Gastrocnemius medialis (tissue), 4 donors: ENCODE results near the gene METRNL. TPM values are rescaled to one million over a fixed set of nuclear protein-coding genes. Genes with fewer than 3 reads are reported as not detected.

Experiments
- ATAC-seq, 2 donors: fragments of 150-250 bp; one replicate each; pipeline ENCODE4 v1.9.1; 2016
- DNase-seq, 2 donors: peaks; one replicate each; pipeline ENCODE4 v3.0.0-alpha.2; 2019
- H3K27ac ChIP-seq, 4 donors: fragments of 200-600 bp; sonication (generic); 1 replicate in 1 of 4; 2 replicates in 3 of 4; pipeline ENCODE4 v1.5.1; 2016 to 2018; ENCODE audit warnings: mild to moderate bottlenecking in 2 of 4, moderate library complexity in 1 of 4
- H3K27me3 ChIP-seq, 3 donors: fragments of 200-600 bp; sonication (generic) in 2 of 3; 1 replicate in 1 of 3; 2 replicates in 2 of 3; pipeline versions ENCODE4 v1.5.1 to v1.6.0; 2016 to 2019; ENCODE audit warnings: mild to moderate bottlenecking in 1 of 3, moderate library complexity in 1 of 3
- H3K36me3 ChIP-seq, 2 donors: fragments of 200-600 bp; sonication (generic) in 1 of 2; one replicate each; pipeline ENCODE4 v1.5.1; 2017 to 2018
- H3K4me1 ChIP-seq, 2 donors: fragments of 200-600 bp; sonication (generic) in 1 of 2; one replicate each; pipeline ENCODE4 v1.5.1; 2016 to 2017; ENCODE audit warnings: mild to moderate bottlenecking in 2 of 2
- H3K4me3 ChIP-seq, 4 donors: fragments of 200-600 bp; sonication (generic) in 3 of 4; 1 replicate in 1 of 4; 2 replicates in 3 of 4; pipeline ENCODE4 v1.5.1; 2016 to 2019; ENCODE audit warnings: mild to moderate bottlenecking in 2 of 4
- H3K9me3 ChIP-seq, 3 donors: fragments of 200-600 bp; sonication (generic) in 2 of 3; 1 replicate in 1 of 3; 2 replicates in 2 of 3; pipeline ENCODE4 v1.5.1; 2016 to 2019
- POLR2A ChIP-seq, 2 donors: fragments of 450-650 bp; IDR thresholded peaks; one replicate each; pipeline ENCODE4 v1.6.1; 2017; ENCODE audit warnings: antibody characterized with exemption in 2 of 2, mild to moderate bottlenecking in 2 of 2, moderate library complexity in 2 of 2
- in situ Hi-C, 4 donors: fragments of 200-750 bp; cut with MboI; loops; one replicate each; pipeline versions ENCODE4 v1.15.0 to v1.8.0; 2017; ENCODE audit warnings: low sequenced_read_pairs in 4 of 4
- intact Hi-C: fragments of 100-400 bp; cut with DNase I; formaldehyde crosslinking; loops from one replicate; pipeline ENCODE4 v1.15.1; 2023; ENCODE audit warnings: low total_unique reads
- total RNA-seq, 4 donors: library from RNA; depleted of rRNA; stranded (reverse); fragments of >200 nt; gene quantifications; one replicate each; pipeline versions ENCODE4 v1.1.0 to v1.2.3, GENCODE V29; 2016
- TF ChIP-seq, protein P1 (sequence below), 5 experiments: fragments of 450-650 bp in 3 of 5; fragments of 200-600 bp in 2 of 5; sonication (generic) in 2 of 5; IDR thresholded peaks in 4 of 5; conservative IDR thresholded peaks in 1 of 5; 1 replicate in 4 of 5; 2 replicates in 1 of 5; pipeline ENCODE4 v1.5.1; 2016 to 2019; ENCODE audit warnings: antibody characterized with exemption in 5 of 5, mild to moderate bottlenecking in 3 of 5, moderate library complexity in 3 of 5

The METRNL gene
- total RNA-seq, 4 donors from 2014 or later: 6.6 to 19.7 (median 11.1) TPM

DNA sequence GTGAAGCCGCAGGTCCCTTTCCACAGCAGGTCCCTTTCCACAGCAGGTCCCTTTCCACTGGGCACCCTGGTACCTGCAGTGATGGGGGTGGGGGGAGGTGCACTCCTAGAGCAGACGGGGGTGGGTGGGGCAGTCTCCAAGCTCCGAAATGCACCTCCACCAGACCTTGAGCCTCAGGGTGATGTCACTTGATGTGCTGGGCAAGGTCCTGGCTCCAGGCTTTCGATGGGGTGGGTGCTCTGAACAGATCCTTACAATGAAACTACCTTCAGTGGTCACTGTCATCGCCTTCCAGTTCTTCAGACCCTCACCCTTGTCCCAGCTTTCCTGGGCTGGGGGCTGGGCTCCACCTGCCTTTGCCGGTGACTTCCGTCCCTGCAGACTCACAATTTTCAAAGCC lies 1.5 kb upstream of the METRNL start:
- Histone ChIP-seq H3K4me1 (peaks cover 3 to 10% of the 10 kb centered on the region in 2 donors), H3K9me3 (no peaks in the 10 kb centered on the region), H3K36me3 (no peaks in the 10 kb centered on the region), H3K4me3 (no peak overlapping the region), H3K27ac (no peak overlapping the region), H3K27me3 (peaks cover 9 to 13% (median 13%) of the 10 kb centered on the region in 3 donors)
- no peak for TF ChIP-seq POLR2A (IDR thresholded peaks at IDR 0.05)
- TF ChIP-seq, protein P1, sequence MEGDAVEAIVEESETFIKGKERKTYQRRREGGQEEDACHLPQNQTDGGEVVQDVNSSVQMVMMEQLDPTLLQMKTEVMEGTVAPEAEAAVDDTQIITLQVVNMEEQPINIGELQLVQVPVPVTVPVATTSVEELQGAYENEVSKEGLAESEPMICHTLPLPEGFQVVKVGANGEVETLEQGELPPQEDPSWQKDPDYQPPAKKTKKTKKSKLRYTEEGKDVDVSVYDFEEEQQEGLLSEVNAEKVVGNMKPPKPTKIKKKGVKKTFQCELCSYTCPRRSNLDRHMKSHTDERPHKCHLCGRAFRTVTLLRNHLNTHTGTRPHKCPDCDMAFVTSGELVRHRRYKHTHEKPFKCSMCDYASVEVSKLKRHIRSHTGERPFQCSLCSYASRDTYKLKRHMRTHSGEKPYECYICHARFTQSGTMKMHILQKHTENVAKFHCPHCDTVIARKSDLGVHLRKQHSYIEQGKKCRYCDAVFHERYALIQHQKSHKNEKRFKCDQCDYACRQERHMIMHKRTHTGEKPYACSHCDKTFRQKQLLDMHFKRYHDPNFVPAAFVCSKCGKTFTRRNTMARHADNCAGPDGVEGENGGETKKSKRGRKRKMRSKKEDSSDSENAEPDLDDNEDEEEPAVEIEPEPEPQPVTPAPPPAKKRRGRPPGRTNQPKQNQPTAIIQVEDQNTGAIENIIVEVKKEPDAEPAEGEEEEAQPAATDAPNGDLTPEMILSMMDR (IDR thresholded peaks at IDR 0.05 in 4 of 5, conservative IDR thresholded peaks at IDR 0.05 in 1 of 5): no peak
- ATAC-seq (no peak), DNase-seq (no peak)
- intact Hi-C loops (loop anchor here (2.0 kb wide), 1 partner anchor 19 kb away; no protein-coding TSS in a partner anchor), in situ Hi-C loops (no loop called here)

DNA sequence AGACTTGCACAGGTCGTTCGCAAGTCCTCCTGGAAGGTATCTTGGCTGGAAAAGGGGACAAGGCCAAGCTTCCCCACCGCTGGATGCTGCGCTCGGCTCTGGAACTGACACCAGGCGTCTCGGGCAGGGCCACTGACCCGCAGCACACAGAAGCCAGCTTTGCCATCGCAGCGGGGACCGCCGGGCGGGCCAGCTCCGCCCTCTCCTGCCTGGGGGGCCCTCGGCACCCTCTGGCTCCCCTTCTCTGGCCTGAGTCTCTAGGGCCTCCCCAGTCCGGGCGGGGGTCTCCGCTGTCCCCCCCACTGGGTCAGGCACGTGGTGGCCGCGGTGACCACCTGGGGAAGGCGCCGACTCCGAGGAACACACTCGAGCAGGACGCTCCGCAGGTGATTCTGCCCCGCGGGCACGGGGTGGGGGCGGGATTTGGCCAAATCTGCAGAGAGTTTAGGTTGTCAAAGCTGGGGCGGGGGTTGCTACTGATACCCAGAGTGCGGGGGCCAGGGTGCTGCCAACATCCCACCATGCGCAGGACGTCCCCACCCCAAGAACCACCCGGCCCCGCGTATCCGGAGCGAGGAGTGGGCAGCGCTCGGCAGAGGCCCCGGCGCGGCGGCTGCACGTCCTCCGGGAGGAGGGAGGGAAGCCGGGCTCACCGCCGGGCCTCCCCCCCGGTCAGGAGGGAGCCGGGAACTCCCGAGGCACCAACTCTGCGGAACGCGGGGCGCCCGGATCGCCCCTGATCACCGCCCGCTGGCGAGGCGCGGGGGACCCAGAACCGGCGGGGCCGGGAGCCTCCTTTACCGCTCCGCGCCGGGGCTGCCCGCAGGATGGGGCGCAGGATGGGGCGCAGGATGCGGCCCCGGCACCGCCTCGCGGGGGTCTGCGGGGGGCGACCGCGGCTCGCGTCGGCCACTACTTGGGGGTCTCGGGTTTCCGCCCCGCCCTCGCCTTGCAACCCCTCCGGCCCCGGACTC lies 744 bp upstream of the METRNL start:
- in situ Hi-C loops (no loop called here), intact Hi-C loops (loop anchor here (2.0 kb wide), 1 partner anchor 20 kb away; no protein-coding TSS in a partner anchor)
- TF ChIP-seq, protein P1 (IDR thresholded peaks at IDR 0.05 in 4 of 5, conservative IDR thresholded peaks at IDR 0.05 in 1 of 5): no peak
- TF ChIP-seq POLR2A (IDR thresholded peaks at IDR 0.05): no peak
- no peak for DNase-seq
- Histone ChIP-seq H3K9me3 (no peaks in the 10 kb centered on the region), H3K27me3 (peaks cover 9 to 13% (median 13%) of the 10 kb centered on the region in 3 donors), H3K4me3 (peak overlapping the region; percentile 59 to 81 (median 71)), H3K4me1 (peaks cover 3 to 10% of the 10 kb centered on the region in 2 donors), H3K27ac (peak overlapping the region; percentile 11 to 64 (median 40)), H3K36me3 (no peaks in the 10 kb centered on the region)
- peak; percentile 14 to 38 for ATAC-seq

DNA sequence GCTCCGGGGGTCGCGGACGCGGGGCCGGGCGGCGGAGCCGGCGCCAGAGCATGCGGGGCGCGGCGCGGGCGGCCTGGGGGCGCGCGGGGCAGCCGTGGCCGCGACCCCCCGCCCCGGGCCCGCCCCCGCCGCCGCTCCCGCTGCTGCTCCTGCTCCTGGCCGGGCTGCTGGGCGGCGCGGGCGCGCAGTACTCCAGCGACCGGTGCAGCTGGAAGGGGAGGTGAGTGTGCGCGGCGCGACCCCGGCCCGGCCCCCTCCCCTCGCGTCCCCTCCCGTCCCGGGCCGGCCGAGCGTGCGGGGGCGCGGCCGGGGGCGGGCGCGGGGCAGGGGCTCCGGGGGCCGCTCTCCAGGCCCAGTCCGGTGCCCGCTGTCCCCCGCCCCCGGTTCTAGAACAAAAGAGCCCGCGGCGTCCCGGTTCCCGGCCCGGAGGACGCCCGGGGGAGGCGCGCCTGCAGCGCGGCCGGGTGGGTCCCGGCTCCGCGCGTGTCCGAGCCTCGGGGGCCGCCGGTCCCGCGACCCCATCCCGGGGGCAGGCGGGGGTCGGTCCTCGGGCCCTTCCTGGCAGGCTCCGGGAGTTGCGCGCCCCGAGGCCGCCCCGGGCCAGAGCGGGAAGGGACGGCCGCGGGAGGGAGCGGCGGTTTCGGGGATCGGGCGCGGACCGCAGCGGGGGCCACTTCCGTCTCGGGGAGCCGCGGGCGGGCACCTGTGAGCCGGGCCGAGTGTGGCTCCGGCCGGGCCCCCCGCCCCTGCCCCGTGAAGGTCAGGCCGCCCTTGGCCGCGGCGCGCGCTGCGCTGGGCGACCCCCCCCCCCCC lies 563 bp downstream of the METRNL start:
- Histone ChIP-seq H3K36me3 (no peaks in the 10 kb centered on the region), H3K4me3 (peak overlapping the region; percentile 46 to 62 (median 54)), H3K27ac (peak overlapping the region in 3 of 4 donors; percentile 41 to 60 (median 54)), H3K27me3 (peaks cover 9 to 13% (median 13%) of the 10 kb centered on the region in 3 donors), H3K9me3 (no peaks in the 10 kb centered on the region), H3K4me1 (peaks cover 3 to 10% of the 10 kb centered on the region in 2 donors)
- in situ Hi-C loops: no loop called here
- peak; percentile 18 to 31 for ATAC-seq
- intact Hi-C loops: loop anchor here (2.0 kb wide), 1 partner anchor 21 kb away; no protein-coding TSS in a partner anchor
- no peak for DNase-seq
- TF ChIP-seq, protein P1 (IDR thresholded peaks at IDR 0.05 in 4 of 5, conservative IDR thresholded peaks at IDR 0.05 in 1 of 5): no peak
- no peak for TF ChIP-seq POLR2A (IDR thresholded peaks at IDR 0.05)

DNA sequence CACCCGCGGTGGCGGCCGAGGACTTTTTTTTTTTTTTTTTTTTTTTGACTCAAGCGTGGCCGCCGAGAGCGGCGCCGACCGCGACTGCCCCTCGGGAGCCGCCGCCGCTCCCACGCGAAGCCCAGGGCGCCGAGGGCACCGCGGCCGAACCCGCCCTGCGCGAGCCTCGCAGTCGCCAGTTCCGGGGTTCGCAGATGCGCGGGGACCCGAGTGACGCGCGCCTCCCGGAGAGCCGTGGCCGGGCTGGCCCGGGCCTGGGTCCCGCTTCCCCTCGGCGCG lies 1.1 kb downstream of the METRNL start:
- intact Hi-C loops: no loop called here
- ATAC-seq: no peak
- H3K4me1 ChIP-seq: peaks cover 3 to 10% of the 10 kb centered on the region in 2 donors
- TF ChIP-seq, protein P1 (IDR thresholded peaks at IDR 0.05 in 4 of 5, conservative IDR thresholded peaks at IDR 0.05 in 1 of 5): no peak
- TF ChIP-seq POLR2A (IDR thresholded peaks at IDR 0.05): no peak
- peak overlapping the region in 3 of 4 donors; percentile 52 to 58 (median 54) for H3K27ac ChIP-seq
- DNase-seq: no peak
- H3K36me3 ChIP-seq: no peaks in the 10 kb centered on the region
- H3K9me3 ChIP-seq: no peaks in the 10 kb centered on the region
- peaks cover 9 to 13% (median 13%) of the 10 kb centered on the region in 3 donors for H3K27me3 ChIP-seq
- in situ Hi-C loops: no loop called here
- peak overlapping the region; percentile 46 to 62 (median 54) for H3K4me3 ChIP-seq
